WTC11 (cell line): Measurements from ENCODE around the gene CLEC14A. TPM values are rescaled to one million over a fixed set of nuclear protein-coding genes. Genes with fewer than 3 reads are reported as not detected.
A peak's percentile ranks its signal among the peaks of the same experiment; 100 is the strongest.

ENCODE experiments used
- ATAC-seq: fragments of 200-7000 bp; cut with Tn5 transposase; 2 replicates; pipeline ENCODE4 v1.10.0; 2021; ENCODE audit warnings: mild to moderate bottlenecking, moderate library complexity
- CTCF ChIA-PET: fragments of 300-600 bp; sonication (Branson Sonifier 250); formaldehyde crosslinking; loops from one replicate; lab custom pipeline; 2021; ENCODE audit warnings: antibody characterized with exemption; lab: Charles Lee
- POLR2A ChIA-PET: fragments of 350-600 bp; sonication (Branson Sonifier 250); formaldehyde crosslinking; loops from one replicate; lab custom pipeline; 2021; ENCODE audit warnings: antibody characterized with exemption; lab: Charles Lee
- DNase-seq: peaks from one replicate; pipeline ENCODE4 v3.0.0; 2021; ENCODE audit warnings: low spot score
- H3K27ac Mint-ChIP-seq: 2 replicates; pipeline ENCODE4 v1.8.0; 2021; ENCODE audit warnings: mixed read lengths
- H3K27me3 Mint-ChIP-seq: 2 replicates; pipeline ENCODE4 v1.8.0; 2021; ENCODE audit warnings: low read depth, mild to moderate bottlenecking, moderate library complexity, mixed read lengths
- H3K36me3 Mint-ChIP-seq: 2 replicates; pipeline ENCODE4 v1.8.0; 2021; ENCODE audit warnings: mixed read lengths
- H3K4me1 Mint-ChIP-seq: 2 replicates; pipeline ENCODE4 v1.8.0; 2022; ENCODE audit warnings: mixed read lengths
- H3K4me3 Mint-ChIP-seq: 2 replicates; pipeline ENCODE4 v1.8.0; 2021; ENCODE audit warnings: mild to moderate bottlenecking, moderate library complexity, mixed read lengths
- H3K9me3 Mint-ChIP-seq: 2 replicates; pipeline ENCODE4 v1.8.0; 2021; ENCODE audit warnings: mixed read lengths
- CREM ChIP-seq: sonication (generic); formaldehyde crosslinking; IDR thresholded peaks from 2 replicates; pipeline ENCODE4 v1.8.1; 2022; ENCODE audit warnings: mild to moderate bottlenecking, missing genetic modification reagents, moderate library complexity
- E2F1 ChIP-seq: sonication (generic); formaldehyde crosslinking; IDR thresholded peaks from 2 replicates; pipeline ENCODE4 v1.8.0; 2022; ENCODE audit warnings: mild to moderate bottlenecking, missing genetic modification reagents
- ESRRA ChIP-seq: sonication (generic); formaldehyde crosslinking; IDR thresholded peaks from 2 replicates; pipeline ENCODE4 v1.8.1; 2022; ENCODE audit warnings: mild to moderate bottlenecking, missing genetic modification reagents, borderline replicate concordance
- ETV6 ChIP-seq: sonication (generic); formaldehyde crosslinking; IDR thresholded peaks from 2 replicates; pipeline ENCODE4 v1.8.1; 2022; ENCODE audit warnings: mild to moderate bottlenecking, missing genetic modification reagents
- FOXJ3 ChIP-seq: sonication (generic); formaldehyde crosslinking; IDR thresholded peaks from 2 replicates; pipeline ENCODE4 v1.9.0; 2021; ENCODE audit warnings: missing genetic modification reagents, mild to moderate bottlenecking, borderline replicate concordance
- GABPB1 ChIP-seq: sonication (generic); formaldehyde crosslinking; IDR thresholded peaks from 2 replicates; pipeline ENCODE4 v1.8.1; 2023; ENCODE audit warnings: mild to moderate bottlenecking, missing genetic modification reagents
- IRF2 ChIP-seq: sonication (generic); formaldehyde crosslinking; IDR thresholded peaks from 2 replicates; pipeline ENCODE4 v1.8.0; 2022; ENCODE audit warnings: low read depth, missing genetic modification reagents, borderline replicate concordance
- KAT7 ChIP-seq: sonication (generic); formaldehyde crosslinking; IDR thresholded peaks from 2 replicates; pipeline ENCODE4 v1.8.1; 2023; ENCODE audit warnings: missing genetic modification reagents, mild to moderate bottlenecking, borderline replicate concordance
- MXD4 ChIP-seq: fragments of 250-450 bp; sonication (Bioruptor Pico); IDR thresholded peaks from 2 replicates; pipeline ENCODE4 v1.8.0; 2021; ENCODE audit warnings: mild to moderate bottlenecking, moderate library complexity, borderline replicate concordance
- NFE2L1 ChIP-seq: sonication (generic); formaldehyde crosslinking; IDR thresholded peaks from 2 replicates; pipeline ENCODE4 v1.8.1; 2023; ENCODE audit warnings: missing genetic modification reagents
- OVOL2 ChIP-seq: fragments of 250-450 bp; sonication (Bioruptor Pico); IDR thresholded peaks from 2 replicates; pipeline ENCODE4 v1.9.0; 2021; ENCODE audit warnings: mild to moderate bottlenecking, borderline replicate concordance
- PRRX2 ChIP-seq: fragments of 250-450 bp; sonication (Bioruptor Pico); IDR thresholded peaks from 2 replicates; pipeline ENCODE4 v1.8.0; 2021; ENCODE audit warnings: mild to moderate bottlenecking
- SMAD4 ChIP-seq: sonication (generic); formaldehyde crosslinking; IDR thresholded peaks from 2 replicates; pipeline ENCODE4 v1.8.0; 2022; ENCODE audit warnings: mild to moderate bottlenecking, missing genetic modification reagents
- SP1 ChIP-seq: sonication (generic); formaldehyde crosslinking; conservative IDR thresholded peaks from 2 replicates; pipeline ENCODE4 v1.8.1; 2022; ENCODE audit warnings: missing genetic modification reagents
- TCF7 ChIP-seq: sonication (generic); formaldehyde crosslinking; IDR thresholded peaks from 2 replicates; pipeline ENCODE4 v1.8.0; 2022; ENCODE audit warnings: mild to moderate bottlenecking, low read depth, missing genetic modification reagents, moderate library complexity
- TEAD1 ChIP-seq: sonication (generic); formaldehyde crosslinking; IDR thresholded peaks from 2 replicates; pipeline ENCODE4 v1.8.0; 2022; ENCODE audit warnings: mild to moderate bottlenecking, missing genetic modification reagents
- ZNF219 ChIP-seq: sonication (generic); formaldehyde crosslinking; IDR thresholded peaks from 2 replicates; pipeline ENCODE4 v1.8.0; 2023; ENCODE audit warnings: missing genetic modification reagents, mild to moderate bottlenecking, borderline replicate concordance
- ZNF232 ChIP-seq: sonication (generic); formaldehyde crosslinking; IDR thresholded peaks from 2 replicates; pipeline ENCODE4 v1.8.0; 2022; ENCODE audit warnings: mild to moderate bottlenecking, missing genetic modification reagents
- ZNF263 ChIP-seq: sonication (generic); formaldehyde crosslinking; IDR thresholded peaks from 2 replicates; pipeline ENCODE4 v1.8.1; 2022; ENCODE audit warnings: low read depth, mild to moderate bottlenecking, moderate library complexity, missing genetic modification reagents
- ZNF512 ChIP-seq: sonication (generic); formaldehyde crosslinking; IDR thresholded peaks from 2 replicates; pipeline ENCODE4 v1.8.1; 2022; ENCODE audit warnings: missing genetic modification reagents, borderline replicate concordance
- total RNA-seq: library from RNA; stranded (reverse); gene quantifications from 3 replicates; pipeline ENCODE4 v1.2.3, GENCODE V29; 2021
- TF ChIP-seq, protein P1 (sequence below): sonication (generic); formaldehyde crosslinking; conservative IDR thresholded peaks from 2 replicates; pipeline ENCODE4 v1.8.1; 2022; ENCODE audit warnings: mild to moderate bottlenecking, missing genetic modification reagents
- TF ChIP-seq, protein P2 (sequence below): sonication (generic); formaldehyde crosslinking; IDR thresholded peaks from 2 replicates; pipeline ENCODE4 v1.8.1; 2022; ENCODE audit warnings: low read depth, missing genetic modification reagents, borderline replicate concordance
- TF ChIP-seq, protein P3 (sequence below): sonication (generic); formaldehyde crosslinking; IDR thresholded peaks from 2 replicates; pipeline ENCODE4 v1.8.0; 2023; ENCODE audit warnings: missing genetic modification reagents
- TF ChIP-seq, protein P4 (sequence below): fragments of 250-450 bp; sonication (Bioruptor Pico); IDR thresholded peaks from 2 replicates; pipeline ENCODE4 v2.1.2; 2022; ENCODE audit warnings: mild to moderate bottlenecking, moderate library complexity
- TF ChIP-seq, protein P5 (sequence below): sonication (generic); formaldehyde crosslinking; IDR thresholded peaks from 2 replicates; pipeline ENCODE4 v1.8.0; 2022; ENCODE audit warnings: mild to moderate bottlenecking, missing genetic modification reagents

Gene CLEC14A
- total RNA-seq, 1 experiment from 2014 or later = 0.15 TPM

DNA sequence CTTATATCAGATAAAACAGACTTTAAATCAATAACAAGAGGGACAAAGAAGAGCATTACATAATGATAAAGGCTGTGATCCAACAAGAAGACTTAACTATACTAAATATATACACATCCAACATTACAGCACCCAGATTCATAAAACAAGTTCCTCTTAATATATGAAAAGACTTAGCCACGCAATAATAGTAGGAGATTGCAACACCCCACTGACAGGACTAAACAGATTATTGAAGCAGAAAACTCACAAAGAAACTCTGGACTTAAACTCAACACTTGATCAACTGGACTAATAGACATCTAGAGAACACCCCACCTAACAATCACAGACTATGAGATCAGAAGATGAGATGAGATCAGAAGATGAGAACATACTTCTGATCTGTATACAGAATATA lies 5.7 kb upstream of the CLEC14A start:
- CTCF ChIA-PET = no interaction called here
- H3K9me3 Mint-ChIP-seq = peaks cover 22% of the 10 kb centered on the region
- POLR2A ChIA-PET = no interaction called here
- DNase-seq = no peak
- H3K4me1 Mint-ChIP-seq = 0 out of 2 replicates have a peak, but pooled peaks cover 2% of the 10 kb centered on the region
- H3K27ac Mint-ChIP-seq = no peak overlapping the region
- peaks cover 95% of the 10 kb centered on the region for H3K27me3 Mint-ChIP-seq
- no peak for ATAC-seq
- H3K4me3 Mint-ChIP-seq = no peak overlapping the region
- TF ChIP-seq TEAD1 = no peak
- TF ChIP-seq GABPB1 (CRISPR knock-in tag) = peak; percentile 55; the same call in 1 of the 2 replicates
- no peaks in the 10 kb centered on the region for H3K36me3 Mint-ChIP-seq

DNA sequence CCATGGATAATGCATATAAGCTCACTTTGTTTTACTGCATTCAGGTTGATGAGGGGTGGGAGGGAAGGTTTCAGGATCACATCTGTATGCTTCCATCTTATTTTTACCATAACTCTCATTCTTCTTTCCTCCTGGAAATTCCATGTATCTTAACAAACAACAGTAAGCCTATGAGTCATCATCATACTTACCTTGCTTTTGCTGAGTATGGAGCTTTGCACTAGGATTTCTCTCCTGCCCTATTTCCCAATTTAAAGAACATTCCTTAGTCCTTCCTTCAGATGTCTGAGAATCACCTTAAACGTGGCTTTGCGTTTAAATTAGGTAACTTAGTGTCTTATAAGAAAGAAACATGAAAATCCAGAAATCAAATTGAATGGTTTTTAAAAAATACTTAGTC lies 1.6 kb upstream of the CLEC14A start:
- CTCF ChIA-PET = interaction anchor here (1.1 kb wide), 1 partner anchor 9 kb away, joined by 4 read pairs; no protein-coding TSS in a partner anchor
- TF ChIP-seq ZNF219 (CRISPR knock-in tag) (no peak), IRF2 (CRISPR knock-in tag) (no peak), MXD4 (no peak), SMAD4 (no peak), FOXJ3 (no peak), OVOL2 (CRISPR knock-in tag) (no peak), ZNF512 (CRISPR knock-in tag) (no peak), ETV6 (CRISPR knock-in tag) (no peak), SP1 (no peak), ZNF232 (CRISPR knock-in tag) (no peak), CREM (CRISPR knock-in tag) (no peak), TCF7 (CRISPR knock-in tag) (no peak), E2F1 (no peak)
- TF ChIP-seq, protein P1, sequence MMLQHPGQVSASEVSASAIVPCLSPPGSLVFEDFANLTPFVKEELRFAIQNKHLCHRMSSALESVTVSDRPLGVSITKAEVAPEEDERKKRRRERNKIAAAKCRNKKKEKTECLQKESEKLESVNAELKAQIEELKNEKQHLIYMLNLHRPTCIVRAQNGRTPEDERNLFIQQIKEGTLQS (CRISPR knock-in tag) = no peak
- TF ChIP-seq, protein P2, sequence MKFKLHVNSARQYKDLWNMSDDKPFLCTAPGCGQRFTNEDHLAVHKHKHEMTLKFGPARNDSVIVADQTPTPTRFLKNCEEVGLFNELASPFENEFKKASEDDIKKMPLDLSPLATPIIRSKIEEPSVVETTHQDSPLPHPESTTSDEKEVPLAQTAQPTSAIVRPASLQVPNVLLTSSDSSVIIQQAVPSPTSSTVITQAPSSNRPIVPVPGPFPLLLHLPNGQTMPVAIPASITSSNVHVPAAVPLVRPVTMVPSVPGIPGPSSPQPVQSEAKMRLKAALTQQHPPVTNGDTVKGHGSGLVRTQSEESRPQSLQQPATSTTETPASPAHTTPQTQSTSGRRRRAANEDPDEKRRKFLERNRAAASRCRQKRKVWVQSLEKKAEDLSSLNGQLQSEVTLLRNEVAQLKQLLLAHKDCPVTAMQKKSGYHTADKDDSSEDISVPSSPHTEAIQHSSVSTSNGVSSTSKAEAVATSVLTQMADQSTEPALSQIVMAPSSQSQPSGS (CRISPR knock-in tag) = no peak
- TF ChIP-seq, protein P3, sequence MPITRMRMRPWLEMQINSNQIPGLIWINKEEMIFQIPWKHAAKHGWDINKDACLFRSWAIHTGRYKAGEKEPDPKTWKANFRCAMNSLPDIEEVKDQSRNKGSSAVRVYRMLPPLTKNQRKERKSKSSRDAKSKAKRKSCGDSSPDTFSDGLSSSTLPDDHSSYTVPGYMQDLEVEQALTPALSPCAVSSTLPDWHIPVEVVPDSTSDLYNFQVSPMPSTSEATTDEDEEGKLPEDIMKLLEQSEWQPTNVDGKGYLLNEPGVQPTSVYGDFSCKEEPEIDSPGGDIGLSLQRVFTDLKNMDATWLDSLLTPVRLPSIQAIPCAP (CRISPR knock-in tag) = no peak
- TF ChIP-seq, all 79 proteins: peak for 0
- H3K9me3 Mint-ChIP-seq = peaks cover 12% of the 10 kb centered on the region
- no peak for ATAC-seq
- no peak overlapping the region for H3K4me3 Mint-ChIP-seq
- H3K27ac Mint-ChIP-seq = no peak overlapping the region
- POLR2A ChIA-PET = no interaction called here
- DNase-seq = no peak
- H3K36me3 Mint-ChIP-seq = no peaks in the 10 kb centered on the region
- H3K4me1 Mint-ChIP-seq = peaks cover 12% of the 10 kb centered on the region
- peaks cover 94% of the 10 kb centered on the region for H3K27me3 Mint-ChIP-seq

DNA sequence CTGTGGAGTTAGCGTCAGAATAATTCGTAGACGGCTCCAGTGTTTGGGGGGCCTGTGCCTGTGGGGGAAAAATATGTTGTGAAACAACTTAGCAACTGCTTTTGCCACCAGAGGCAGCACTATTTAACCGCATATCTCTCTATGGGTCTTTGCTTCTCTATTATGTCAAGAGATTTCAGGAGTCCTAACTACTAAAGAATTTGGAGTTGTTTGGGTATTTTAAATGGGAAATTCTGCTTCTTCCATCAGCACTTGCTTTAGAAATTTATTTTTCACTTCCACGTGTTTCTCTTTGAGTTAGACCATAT lies 594 bp upstream of the CLEC14A start:
- peak; percentile 4; the same call in 1 of the 2 replicates for ATAC-seq
- H3K36me3 Mint-ChIP-seq = no peaks in the 10 kb centered on the region
- CTCF ChIA-PET = interaction anchor here (0.5 to 2.2 kb wide), 10 partner anchors 9 to 870 kb away, joined by 3 to 8 read pairs (median 4); partner anchors contain the start of gene SSTR1
- no peak for TF ChIP-seq PRRX2 (CRISPR knock-in tag)
- TF ChIP-seq ESRRA (CRISPR knock-in tag) = no peak
- no peak for TF ChIP-seq ZNF263 (CRISPR knock-in tag)
- no peak for TF ChIP-seq NFE2L1 (CRISPR knock-in tag)
- no peak for TF ChIP-seq FOXJ3
- TF ChIP-seq, protein P4, sequence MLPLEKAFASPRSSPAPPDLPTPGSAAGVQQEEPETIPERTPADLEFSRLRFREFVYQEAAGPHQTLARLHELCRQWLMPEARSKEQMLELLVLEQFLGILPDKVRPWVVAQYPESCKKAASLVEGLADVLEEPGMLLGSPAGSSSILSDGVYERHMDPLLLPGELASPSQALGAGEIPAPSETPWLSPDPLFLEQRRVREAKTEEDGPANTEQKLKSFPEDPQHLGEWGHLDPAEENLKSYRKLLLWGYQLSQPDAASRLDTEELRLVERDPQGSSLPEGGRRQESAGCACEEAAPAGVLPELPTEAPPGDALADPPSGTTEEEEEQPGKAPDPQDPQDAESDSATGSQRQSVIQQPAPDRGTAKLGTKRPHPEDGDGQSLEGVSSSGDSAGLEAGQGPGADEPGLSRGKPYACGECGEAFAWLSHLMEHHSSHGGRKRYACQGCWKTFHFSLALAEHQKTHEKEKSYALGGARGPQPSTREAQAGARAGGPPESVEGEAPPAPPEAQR = no peak
- TF ChIP-seq, protein P5, sequence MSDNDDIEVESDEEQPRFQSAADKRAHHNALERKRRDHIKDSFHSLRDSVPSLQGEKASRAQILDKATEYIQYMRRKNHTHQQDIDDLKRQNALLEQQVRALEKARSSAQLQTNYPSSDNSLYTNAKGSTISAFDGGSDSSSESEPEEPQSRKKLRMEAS = no peak
- TF ChIP-seq, protein P3 (CRISPR knock-in tag) = no peak
- no peak for TF ChIP-seq KAT7

More for the DNA sequence above, 594 bp upstream of the CLEC14A start:
- Mint-ChIP-seq H3K27me3 (peaks cover 91% of the 10 kb centered on the region), H3K27ac (no peak overlapping the region), H3K9me3 (peaks cover 4% of the 10 kb centered on the region; the same call in 1 of the 2 replicates), H3K4me3 (peak overlapping the region; percentile 67), H3K4me1 (peaks cover 12% of the 10 kb centered on the region)
- POLR2A ChIA-PET = no interaction called here
- no peak for DNase-seq
